Measurements from ENCODE around the gene NVL. TPM values are rescaled to one million over a fixed set of nuclear protein-coding genes. Genes with fewer than 3 reads are reported as not detected.

Gene NVL
- total and polyA plus RNA-seq, 10 of the 15 experiments (the other 5 are each of a cell fraction or from before 2014, with no cell fraction given) = 20.3 to 49.6 (median 35.2) TPM

- Histone ChIP-seq H3K36me3 (ENCODE audit: control insufficient read depth in 2 of 2, insufficient read depth in 2 of 2, low read length in 1 of 2) (no peaks in the 10 kb centered on the region), H3K9me3 (replicated peaks; ENCODE audit: control insufficient read depth, insufficient read depth, low read length) (no peaks in the 10 kb centered on the region), H3K4me1 (ENCODE audit: control insufficient read depth, insufficient read depth, low read length) (no peaks in the 10 kb centered on the region), H3K27me3 (replicated peaks in 1 of 2; ENCODE audit: control insufficient read depth in 2 of 2, insufficient read depth in 2 of 2, low read length in 1 of 2) (no peaks in the 10 kb centered on the region), H2AFZ (ENCODE audit: control insufficient read depth, low read depth, low read length) (no peak overlapping the region), H3K4me2 (ENCODE audit: control insufficient read depth, insufficient read depth) (no peak overlapping the region), H3K4me3 (no peak overlapping the region), H3K9ac (ENCODE audit: control insufficient read depth, insufficient read depth, low read length) (no peak overlapping the region), H3K27ac (ENCODE audit: control insufficient read depth, insufficient read depth) (no peak overlapping the region), H4K20me1 (ENCODE audit: control insufficient read depth, insufficient read depth) (no peaks in the 10 kb centered on the region), H3K79me2 (ENCODE audit: control insufficient read depth, insufficient read depth, low read length) (no peaks in the 10 kb centered on the region)
- intact Hi-C loops (cut with micrococcal nuclease; ENCODE audit: unreplicated experiment) (no loop called here), in situ Hi-C loops (cut with MboI) (no loop called here)
- ATAC-seq (no peak), DNase-seq (ENCODE audit: low read depth, low spot score) (no peak), FAIRE-seq (no peak)
- 66% methylated on average over 7 of the region's 7 CpGs for WGBS (ENCODE audit: insufficient coverage, insufficient replicate concordance, low lambda C conversion rate, missing lambda C conversion rate)
- RAD21 ChIA-PET (ENCODE audit: unreplicated experiment) = no interaction called here
- POLR2A ChIA-PET = no interaction called here
- CTCF ChIA-PET = interaction anchor here (0.8 to 1.1 kb wide), 3 partner anchors 14 to 219 kb away, joined by 3 to 6 read pairs (median 3); no protein-coding TSS in a partner anchor
- SMC1A ChIA-PET (ENCODE audit: uncharacterized antibody, unreplicated experiment) = no interaction called here
- no TSS peak for BruUV-seq (replicated peaks)
- TF ChIP-seq PAX8 (IDR thresholded peaks at IDR 0.05) (no peak), SP1 (IDR thresholded peaks at IDR 0.05; ENCODE audit: low read depth, low read length) (no peak), MEF2B (IDR thresholded peaks at IDR 0.05; ENCODE audit: partially characterized antibody, poor library complexity, severe bottlenecking) (no peak), USF1 (IDR thresholded peaks at IDR 0.05; ENCODE audit: borderline replicate concordance, extremely low read length, insufficient read depth, low read depth, low read length) (no peak), CUX1 (IDR thresholded peaks at IDR 0.05; ENCODE audit: insufficient replicate concordance, low read depth, low read length) (no peak), EGR1 (IDR thresholded peaks at IDR 0.05; ENCODE audit: borderline replicate concordance in 1 of 2, low read depth in 2 of 2, low read length in 2 of 2) (no peak), GATAD2B (conservative IDR thresholded peaks at IDR 0.05; ENCODE audit: low read depth) (no peak), ZBED1 (IDR thresholded peaks at IDR 0.05; ENCODE audit: borderline replicate concordance) (no peak), GABPA (IDR thresholded peaks at IDR 0.05; ENCODE audit: low read depth) (no peak), TCF7 (IDR thresholded peaks at IDR 0.05; ENCODE audit: borderline replicate concordance) (no peak), FOS (IDR thresholded peaks at IDR 0.05; ENCODE audit: borderline replicate concordance, extremely low read depth, insufficient read length) (no peak), STAT1 (conservative IDR thresholded peaks at IDR 0.05) (no peak)
- TF ChIP-seq, protein P1, sequence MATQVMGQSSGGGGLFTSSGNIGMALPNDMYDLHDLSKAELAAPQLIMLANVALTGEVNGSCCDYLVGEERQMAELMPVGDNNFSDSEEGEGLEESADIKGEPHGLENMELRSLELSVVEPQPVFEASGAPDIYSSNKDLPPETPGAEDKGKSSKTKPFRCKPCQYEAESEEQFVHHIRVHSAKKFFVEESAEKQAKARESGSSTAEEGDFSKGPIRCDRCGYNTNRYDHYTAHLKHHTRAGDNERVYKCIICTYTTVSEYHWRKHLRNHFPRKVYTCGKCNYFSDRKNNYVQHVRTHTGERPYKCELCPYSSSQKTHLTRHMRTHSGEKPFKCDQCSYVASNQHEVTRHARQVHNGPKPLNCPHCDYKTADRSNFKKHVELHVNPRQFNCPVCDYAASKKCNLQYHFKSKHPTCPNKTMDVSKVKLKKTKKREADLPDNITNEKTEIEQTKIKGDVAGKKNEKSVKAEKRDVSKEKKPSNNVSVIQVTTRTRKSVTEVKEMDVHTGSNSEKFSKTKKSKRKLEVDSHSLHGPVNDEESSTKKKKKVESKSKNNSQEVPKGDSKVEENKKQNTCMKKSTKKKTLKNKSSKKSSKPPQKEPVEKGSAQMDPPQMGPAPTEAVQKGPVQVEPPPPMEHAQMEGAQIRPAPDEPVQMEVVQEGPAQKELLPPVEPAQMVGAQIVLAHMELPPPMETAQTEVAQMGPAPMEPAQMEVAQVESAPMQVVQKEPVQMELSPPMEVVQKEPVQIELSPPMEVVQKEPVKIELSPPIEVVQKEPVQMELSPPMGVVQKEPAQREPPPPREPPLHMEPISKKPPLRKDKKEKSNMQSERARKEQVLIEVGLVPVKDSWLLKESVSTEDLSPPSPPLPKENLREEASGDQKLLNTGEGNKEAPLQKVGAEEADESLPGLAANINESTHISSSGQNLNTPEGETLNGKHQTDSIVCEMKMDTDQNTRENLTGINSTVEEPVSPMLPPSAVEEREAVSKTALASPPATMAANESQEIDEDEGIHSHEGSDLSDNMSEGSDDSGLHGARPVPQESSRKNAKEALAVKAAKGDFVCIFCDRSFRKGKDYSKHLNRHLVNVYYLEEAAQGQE (IDR thresholded peaks at IDR 0.05; ENCODE audit: low read depth, low read length) = no peak
- TF ChIP-seq, protein P2, sequence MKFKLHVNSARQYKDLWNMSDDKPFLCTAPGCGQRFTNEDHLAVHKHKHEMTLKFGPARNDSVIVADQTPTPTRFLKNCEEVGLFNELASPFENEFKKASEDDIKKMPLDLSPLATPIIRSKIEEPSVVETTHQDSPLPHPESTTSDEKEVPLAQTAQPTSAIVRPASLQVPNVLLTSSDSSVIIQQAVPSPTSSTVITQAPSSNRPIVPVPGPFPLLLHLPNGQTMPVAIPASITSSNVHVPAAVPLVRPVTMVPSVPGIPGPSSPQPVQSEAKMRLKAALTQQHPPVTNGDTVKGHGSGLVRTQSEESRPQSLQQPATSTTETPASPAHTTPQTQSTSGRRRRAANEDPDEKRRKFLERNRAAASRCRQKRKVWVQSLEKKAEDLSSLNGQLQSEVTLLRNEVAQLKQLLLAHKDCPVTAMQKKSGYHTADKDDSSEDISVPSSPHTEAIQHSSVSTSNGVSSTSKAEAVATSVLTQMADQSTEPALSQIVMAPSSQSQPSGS (IDR thresholded peaks at IDR 0.05; ENCODE audit: low read length) = no peak
Measured at GRCh38 chr1:224219612-224220059, 110.3 kb downstream of the NVL start.
